Skeletal muscle satellite cell (primary cell): Measurements from ENCODE around the gene TAS2R50.

Experiments
- H3K27me3 ChIP-seq: 2 replicates; pipeline ENCODE4 v1.7.0; 2013; ENCODE audit warnings: low read length; ENCODE audit not compliant: control insufficient read depth, insufficient read depth
- H3K36me3 ChIP-seq: 2 replicates; pipeline ENCODE4 v1.7.0; 2013; ENCODE audit warnings: mild to moderate bottlenecking, control low read depth, low read length; ENCODE audit not compliant: insufficient read depth
- H3K4me1 ChIP-seq: 2 replicates; pipeline ENCODE4 v1.7.0; 2013; ENCODE audit warnings: low read length; ENCODE audit not compliant: control insufficient read depth, insufficient read depth
- H3K4me2 ChIP-seq: 2 replicates; pipeline ENCODE4 v1.7.0; 2013; ENCODE audit warnings: mild to moderate bottlenecking, low read length
- H3K4me3 ChIP-seq: 2 replicates; pipeline ENCODE4 v1.7.0; 2013; ENCODE audit warnings: low read length
- H3K9ac ChIP-seq: 2 replicates; pipeline ENCODE4 v1.7.0; 2013; ENCODE audit warnings: mild to moderate bottlenecking, low read depth, low read length, moderate library complexity
- H3K9me3 ChIP-seq: replicated peaks from 2 replicates; pipeline ENCODE4 v1.7.0; 2013; ENCODE audit warnings: mild to moderate bottlenecking, control low read depth, low read length

The TAS2R50 gene

DNA sequence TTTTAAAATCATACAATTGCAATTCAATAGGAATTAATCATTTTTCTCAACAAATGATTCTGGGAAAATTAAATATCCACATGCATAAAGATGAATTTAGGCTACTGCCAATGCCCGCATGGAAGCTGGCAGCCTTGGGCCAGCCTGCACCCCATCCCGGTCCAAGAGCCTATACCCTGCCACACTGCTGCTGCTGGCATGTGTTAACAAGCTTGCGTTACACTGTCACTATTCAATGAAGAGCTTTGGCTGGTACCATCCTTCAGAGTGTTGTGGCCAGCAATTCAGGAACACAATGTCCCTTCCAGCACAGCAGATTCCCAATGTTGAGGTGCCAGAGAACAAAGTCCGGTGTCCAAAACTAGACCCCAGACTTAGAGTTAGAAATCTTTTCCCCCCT lies 34.1 kb downstream of the TAS2R50 start:
- H3K9me3 ChIP-seq = no peaks in the 10 kb centered on the region
- no peak overlapping the region for H3K4me2 ChIP-seq
- no peaks in the 10 kb centered on the region for H3K36me3 ChIP-seq
- H3K9ac ChIP-seq = no peak overlapping the region
- no peaks in the 10 kb centered on the region for H3K27me3 ChIP-seq
- H3K4me3 ChIP-seq = no peak overlapping the region
- no peaks in the 10 kb centered on the region for H3K4me1 ChIP-seq

DNA sequence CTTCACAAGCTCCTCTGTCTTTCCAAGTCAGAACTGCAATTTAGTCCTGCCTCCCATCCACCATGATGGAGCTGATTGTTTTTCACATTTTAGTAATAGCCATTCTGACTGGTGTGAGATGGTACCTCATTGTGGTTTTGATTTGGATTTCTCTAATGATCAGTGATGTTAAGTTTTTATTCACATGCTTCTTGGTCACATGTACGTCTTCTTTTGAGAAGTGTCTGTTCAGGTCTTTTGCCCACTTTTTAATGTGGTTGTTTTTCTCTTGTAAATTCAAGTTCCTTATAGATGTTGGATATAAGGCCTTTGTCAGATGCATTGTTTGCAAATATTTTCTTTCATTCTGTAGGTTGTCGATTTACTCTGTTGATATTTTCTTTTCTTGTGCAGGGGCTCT lies 43.5 kb downstream of the TAS2R50 start:
- Histone ChIP-seq H3K9ac (no peak overlapping the region), H3K4me2 (no peak overlapping the region), H3K4me3 (no peak overlapping the region), H3K4me1 (peaks cover 3% of the 10 kb centered on the region), H3K36me3 (no peaks in the 10 kb centered on the region), H3K9me3 (no peaks in the 10 kb centered on the region), H3K27me3 (no peaks in the 10 kb centered on the region)

DNA sequence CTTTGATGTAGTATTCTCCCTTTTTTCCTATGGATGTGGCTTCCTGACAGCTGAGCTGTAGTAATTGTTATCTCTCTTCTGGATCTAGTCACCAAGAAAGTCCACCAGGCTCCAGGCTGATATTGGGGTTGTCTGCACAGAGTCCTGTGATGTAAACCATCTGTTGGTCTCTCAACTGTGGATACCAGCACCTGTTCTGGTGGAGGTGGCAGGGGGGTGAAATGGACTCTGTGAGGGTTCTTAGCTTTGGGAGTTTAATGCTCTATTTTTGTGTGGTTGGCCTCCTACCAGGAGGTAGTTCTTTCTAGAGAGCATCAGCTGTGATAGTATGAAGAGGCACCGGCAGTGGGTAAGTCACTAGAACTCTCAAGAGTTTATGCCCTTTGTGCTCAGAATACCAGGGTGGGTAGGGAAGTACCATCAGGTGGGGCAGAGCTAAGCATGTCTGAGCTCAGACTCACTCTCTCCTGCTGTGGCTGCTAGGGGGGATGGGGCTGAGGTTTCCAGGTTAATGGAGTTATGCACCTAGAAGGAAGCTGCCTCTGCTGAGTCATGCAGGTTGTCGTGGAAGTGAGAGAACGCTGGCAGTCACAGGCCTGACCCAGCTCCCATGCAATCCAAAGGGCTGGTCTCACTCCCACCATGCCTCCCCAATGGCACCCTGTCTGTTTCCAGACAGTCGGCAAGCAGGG lies 44.6 kb downstream of the TAS2R50 start:
- Histone ChIP-seq H3K27me3 (no peaks in the 10 kb centered on the region), H3K4me3 (no peak overlapping the region), H3K9ac (no peak overlapping the region), H3K9me3 (no peaks in the 10 kb centered on the region), H3K4me2 (no peak overlapping the region), H3K4me1 (peaks cover 3% of the 10 kb centered on the region), H3K36me3 (no peaks in the 10 kb centered on the region)

DNA sequence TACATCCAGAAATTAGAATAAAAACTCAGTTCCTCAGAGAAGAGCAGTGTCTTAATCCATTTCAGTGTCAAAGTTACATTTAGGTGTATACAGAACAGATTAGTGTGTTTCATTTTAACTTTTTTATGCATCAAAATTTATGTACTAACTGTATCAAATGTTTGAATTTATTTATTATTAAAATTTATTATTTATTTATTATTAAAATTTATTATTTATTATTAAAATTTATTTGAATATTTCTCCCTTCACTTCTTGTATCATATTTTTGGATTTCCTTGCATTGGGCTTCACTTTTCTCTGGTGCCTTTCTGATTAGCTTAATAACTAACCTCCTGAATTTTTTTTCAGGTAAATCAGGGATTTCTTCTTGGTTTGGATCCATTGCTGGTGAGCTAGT lies 45.3 kb downstream of the TAS2R50 start:
- Histone ChIP-seq H3K4me1 (peaks cover 3% of the 10 kb centered on the region), H3K9ac (no peak overlapping the region), H3K4me2 (no peak overlapping the region), H3K9me3 (no peaks in the 10 kb centered on the region), H3K4me3 (no peak overlapping the region), H3K36me3 (no peaks in the 10 kb centered on the region), H3K27me3 (no peaks in the 10 kb centered on the region)

DNA sequence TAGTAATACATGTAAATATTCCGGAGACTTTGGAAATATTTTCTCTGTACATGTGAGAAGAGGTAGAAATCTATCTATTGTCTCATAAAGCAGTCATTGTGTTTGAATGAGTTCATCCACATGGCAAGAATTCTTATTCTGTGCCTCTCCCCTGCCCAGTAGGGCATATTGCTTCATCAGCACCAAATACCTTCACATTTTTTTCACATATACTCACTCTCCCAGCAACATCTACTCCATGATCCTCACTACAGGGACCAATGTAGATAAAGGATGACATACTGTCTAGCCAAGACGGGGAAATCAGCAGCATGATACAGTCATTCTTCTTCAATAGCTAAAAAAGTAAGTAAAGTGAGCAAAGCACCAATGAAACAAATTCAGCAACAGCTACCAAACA lies 46.3 kb downstream of the TAS2R50 start:
- Histone ChIP-seq H3K4me1 (peaks cover 3% of the 10 kb centered on the region), H3K9me3 (no peaks in the 10 kb centered on the region), H3K4me2 (no peak overlapping the region), H3K4me3 (no peak overlapping the region), H3K27me3 (no peaks in the 10 kb centered on the region), H3K9ac (no peak overlapping the region), H3K36me3 (no peaks in the 10 kb centered on the region)

DNA sequence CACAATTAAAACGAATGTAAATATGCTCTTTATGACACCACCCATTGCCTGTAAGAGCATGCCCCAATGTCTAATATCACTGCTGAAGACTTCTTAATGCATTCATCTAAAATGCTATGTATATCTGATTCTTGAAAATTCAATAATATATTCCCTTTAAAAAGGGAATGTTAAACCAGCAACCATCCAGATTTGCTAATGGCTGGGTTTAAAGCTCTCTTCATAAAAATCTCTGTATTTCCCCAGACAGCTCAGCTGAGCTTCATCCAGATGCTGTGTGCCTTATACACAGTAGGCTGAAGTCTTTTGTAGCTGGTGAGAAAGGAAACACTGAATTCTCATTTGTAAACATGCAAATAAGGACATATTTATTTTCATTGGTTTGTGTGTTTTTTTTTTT lies 47.5 kb downstream of the TAS2R50 start, which contains the start of gene TAS2R14:
TSS of gene TAS2R14 (minus strand) at position 101 of the 400 bp plus-strand sequence. CDS start at position 45, 56 bp downstream.
- no peaks in the 10 kb centered on the region for H3K36me3 ChIP-seq
- no peaks in the 10 kb centered on the region for H3K9me3 ChIP-seq
- H3K4me1 ChIP-seq = peaks cover 3% of the 10 kb centered on the region
- H3K4me3 ChIP-seq = no peak within 1 kb of the TSS
- H3K4me2 ChIP-seq = no peak within 1 kb of the TSS
- no peaks in the 10 kb centered on the region for H3K27me3 ChIP-seq
- H3K9ac ChIP-seq = no peak within 1 kb of the TSS

DNA sequence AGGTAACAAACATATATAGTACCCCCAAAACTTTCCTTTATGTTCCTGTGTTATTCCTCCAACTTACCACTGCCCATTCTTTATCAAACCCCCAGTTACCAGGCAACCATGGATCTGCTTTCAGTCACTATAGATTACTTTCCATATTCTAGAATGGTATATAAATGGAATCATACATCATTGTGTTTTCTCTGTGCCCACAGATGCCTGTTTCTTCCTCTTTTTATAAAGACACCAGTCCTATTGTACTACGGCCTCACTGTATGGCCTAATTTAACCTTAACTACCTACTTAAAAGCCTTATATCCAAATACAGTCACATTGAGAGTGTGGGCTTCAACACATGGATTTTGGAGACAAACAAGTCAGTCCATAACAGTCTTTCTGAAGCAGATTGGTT lies 50.2 kb downstream of the TAS2R50 start:
- Histone ChIP-seq H3K36me3 (no peaks in the 10 kb centered on the region), H3K4me1 (peaks cover 3% of the 10 kb centered on the region), H3K9me3 (no peaks in the 10 kb centered on the region), H3K27me3 (no peaks in the 10 kb centered on the region), H3K4me2 (no peak overlapping the region), H3K4me3 (no peak overlapping the region), H3K9ac (no peak overlapping the region)
